GM12878 (cell line): ENCODE measurements around the gene SOX11.

ENCODE experiments used
- EGR1 ChIP-seq, 2 experiments: IDR thresholded peaks; 1 replicate in 1 of 2; 2 replicates in 1 of 2; pipeline ENCODE4 v1.6.1; 2011 to 2012; ENCODE audit warnings: low read depth in 2 of 2, low read length in 2 of 2, borderline replicate concordance in 1 of 2, mild to moderate bottlenecking in 1 of 2, moderate library complexity in 1 of 2
- EP300 ChIP-seq, 2 experiments: fragments of 150-350 bp in 1 of 2; IDR thresholded peaks; 2 replicates each; pipeline ENCODE4 v1.6.1; 2011 to 2012; ENCODE audit warnings: low read depth in 2 of 2, low read length in 2 of 2, borderline replicate concordance in 1 of 2, improper control_type of control experiment in 1 of 2, inconsistent platforms in 1 of 2; ENCODE audit not compliant: control insufficient read depth in 1 of 2
- SIN3A ChIP-seq: IDR thresholded peaks from 2 replicates; pipeline ENCODE4 v1.6.1; 2012; ENCODE audit warnings: low read depth, low read length, improper control_type of control experiment
- TF ChIP-seq, protein P1 (sequence below): fragments of 450-650 bp; IDR thresholded peaks from 2 replicates; pipeline ENCODE4 v1.6.1; 2017; ENCODE audit warnings: mild to moderate bottlenecking, moderate library complexity
- TF ChIP-seq, protein P2 (sequence below), 3 experiments: IDR thresholded peaks in 2 of 3; conservative IDR thresholded peaks in 1 of 3; 2 replicates each; pipeline ENCODE4 v1.5.1; 2011; ENCODE audit warnings: low read depth in 3 of 3, low read length in 3 of 3, mild to moderate bottlenecking in 3 of 3, control low read depth in 2 of 3, moderate library complexity in 2 of 3, inconsistent platforms in 1 of 3, mixed read lengths in 1 of 3; ENCODE audit not compliant: control insufficient read depth in 2 of 3, insufficient read depth in 1 of 3; ENCODE audit errors: extremely low read depth in 1 of 3

DNA sequence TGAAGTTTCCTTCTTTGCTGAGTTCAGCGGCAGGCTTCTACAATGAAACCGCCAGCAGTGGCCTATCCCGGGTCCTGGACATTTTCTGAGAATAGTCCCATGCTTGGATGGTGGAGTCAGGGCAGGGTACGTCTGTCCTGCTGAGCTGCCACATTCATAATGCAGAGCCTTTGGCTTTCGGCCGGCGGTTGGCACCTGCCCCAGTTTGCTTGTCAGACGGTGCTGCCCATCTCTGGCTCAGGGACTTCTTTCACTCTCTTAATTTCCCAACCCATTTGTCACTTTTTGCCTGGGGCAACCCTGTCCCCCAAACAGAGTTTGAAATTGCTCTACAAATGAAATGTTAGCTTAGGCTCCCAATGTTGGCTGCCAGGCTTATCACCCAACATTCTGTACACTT, 57.2 kb downstream of the SOX11 start:
- no peak for TF ChIP-seq SIN3A
- no peak for TF ChIP-seq EP300 (IDR thresholded peaks at IDR 0.05; ENCODE audit: borderline replicate concordance in 1 of 2, control insufficient read depth in 1 of 2, low read depth in 2 of 2, low read length in 2 of 2)
- no peak for TF ChIP-seq EGR1 (IDR thresholded peaks at IDR 0.05; ENCODE audit: borderline replicate concordance in 1 of 2, low read depth in 2 of 2, low read length in 2 of 2)
- TF ChIP-seq, protein P1, sequence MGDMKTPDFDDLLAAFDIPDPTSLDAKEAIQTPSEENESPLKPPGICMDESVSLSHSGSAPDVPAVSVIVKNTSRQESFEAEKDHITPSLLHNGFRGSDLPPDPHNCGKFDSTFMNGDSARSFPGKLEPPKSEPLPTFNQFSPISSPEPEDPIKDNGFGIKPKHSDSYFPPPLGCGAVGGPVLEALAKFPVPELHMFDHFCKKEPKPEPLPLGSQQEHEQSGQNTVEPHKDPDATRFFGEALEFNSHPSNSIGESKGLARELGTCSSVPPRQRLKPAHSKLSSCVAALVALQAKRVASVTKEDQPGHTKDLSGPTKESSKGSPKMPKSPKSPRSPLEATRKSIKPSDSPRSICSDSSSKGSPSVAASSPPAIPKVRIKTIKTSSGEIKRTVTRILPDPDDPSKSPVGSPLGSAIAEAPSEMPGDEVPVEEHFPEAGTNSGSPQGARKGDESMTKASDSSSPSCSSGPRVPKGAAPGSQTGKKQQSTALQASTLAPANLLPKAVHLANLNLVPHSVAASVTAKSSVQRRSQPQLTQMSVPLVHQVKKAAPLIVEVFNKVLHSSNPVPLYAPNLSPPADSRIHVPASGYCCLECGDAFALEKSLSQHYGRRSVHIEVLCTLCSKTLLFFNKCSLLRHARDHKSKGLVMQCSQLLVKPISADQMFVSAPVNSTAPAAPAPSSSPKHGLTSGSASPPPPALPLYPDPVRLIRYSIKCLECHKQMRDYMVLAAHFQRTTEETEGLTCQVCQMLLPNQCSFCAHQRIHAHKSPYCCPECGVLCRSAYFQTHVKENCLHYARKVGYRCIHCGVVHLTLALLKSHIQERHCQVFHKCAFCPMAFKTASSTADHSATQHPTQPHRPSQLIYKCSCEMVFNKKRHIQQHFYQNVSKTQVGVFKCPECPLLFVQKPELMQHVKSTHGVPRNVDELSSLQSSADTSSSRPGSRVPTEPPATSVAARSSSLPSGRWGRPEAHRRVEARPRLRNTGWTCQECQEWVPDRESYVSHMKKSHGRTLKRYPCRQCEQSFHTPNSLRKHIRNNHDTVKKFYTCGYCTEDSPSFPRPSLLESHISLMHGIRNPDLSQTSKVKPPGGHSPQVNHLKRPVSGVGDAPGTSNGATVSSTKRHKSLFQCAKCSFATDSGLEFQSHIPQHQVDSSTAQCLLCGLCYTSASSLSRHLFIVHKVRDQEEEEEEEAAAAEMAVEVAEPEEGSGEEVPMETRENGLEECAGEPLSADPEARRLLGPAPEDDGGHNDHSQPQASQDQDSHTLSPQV = no peak
- TF ChIP-seq, protein P2, sequence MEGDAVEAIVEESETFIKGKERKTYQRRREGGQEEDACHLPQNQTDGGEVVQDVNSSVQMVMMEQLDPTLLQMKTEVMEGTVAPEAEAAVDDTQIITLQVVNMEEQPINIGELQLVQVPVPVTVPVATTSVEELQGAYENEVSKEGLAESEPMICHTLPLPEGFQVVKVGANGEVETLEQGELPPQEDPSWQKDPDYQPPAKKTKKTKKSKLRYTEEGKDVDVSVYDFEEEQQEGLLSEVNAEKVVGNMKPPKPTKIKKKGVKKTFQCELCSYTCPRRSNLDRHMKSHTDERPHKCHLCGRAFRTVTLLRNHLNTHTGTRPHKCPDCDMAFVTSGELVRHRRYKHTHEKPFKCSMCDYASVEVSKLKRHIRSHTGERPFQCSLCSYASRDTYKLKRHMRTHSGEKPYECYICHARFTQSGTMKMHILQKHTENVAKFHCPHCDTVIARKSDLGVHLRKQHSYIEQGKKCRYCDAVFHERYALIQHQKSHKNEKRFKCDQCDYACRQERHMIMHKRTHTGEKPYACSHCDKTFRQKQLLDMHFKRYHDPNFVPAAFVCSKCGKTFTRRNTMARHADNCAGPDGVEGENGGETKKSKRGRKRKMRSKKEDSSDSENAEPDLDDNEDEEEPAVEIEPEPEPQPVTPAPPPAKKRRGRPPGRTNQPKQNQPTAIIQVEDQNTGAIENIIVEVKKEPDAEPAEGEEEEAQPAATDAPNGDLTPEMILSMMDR (IDR thresholded peaks at IDR 0.05 in 2 of 3, conservative IDR thresholded peaks at IDR 0.05 in 1 of 3; ENCODE audit: control insufficient read depth in 2 of 3, extremely low read depth in 1 of 3, insufficient read depth in 1 of 3, low read depth in 3 of 3, low read length in 3 of 3) = no peak
